Common myeloid progenitor, CD34-positive (primary cell): ENCODE measurements around the gene CD74.
A peak's percentile ranks its signal among the peaks of the same experiment; 100 is the strongest.

Experiments
- CTCF ChIA-PET: fragments of 350-600 bp; sonication (Branson Sonifier 250); formaldehyde crosslinking; loops from one replicate; lab custom pipeline; 2021; ENCODE audit warnings: antibody characterized with exemption; lab: Charles Lee
- POLR2A ChIA-PET: fragments of 350-600 bp; sonication (Branson Sonifier 250); formaldehyde crosslinking; loops from one replicate; lab custom pipeline; 2021; ENCODE audit warnings: antibody characterized with exemption; lab: Charles Lee
- DNase-seq, 3 donors: peaks; one replicate each; pipeline versions ENCODE4 v3.0.0 to v3.0.0-alpha.2; 2013
- H3K27ac ChIP-seq, 2 experiments: 1 replicate in 1 of 2; 2 replicates in 1 of 2; pipeline ENCODE4 v1.7.0; 2013; ENCODE audit warnings: inconsistent platforms in 2 of 2, low read length in 2 of 2, mild to moderate bottlenecking in 2 of 2, low read depth in 1 of 2, moderate library complexity in 1 of 2; ENCODE audit not compliant: severe bottlenecking in 2 of 2, insufficient read depth in 1 of 2, poor library complexity in 1 of 2
- H3K27me3 ChIP-seq, 5 experiments: replicated peaks in 2 of 5; 1 replicate in 3 of 5; 2 replicates in 2 of 5; pipeline versions ENCODE4 v1.6.1 to v1.7.0; 2013; ENCODE audit warnings: low read length in 4 of 5, mild to moderate bottlenecking in 2 of 5, moderate library complexity in 2 of 5, inconsistent platforms in 1 of 5; ENCODE audit not compliant: insufficient read depth in 5 of 5, control insufficient read depth in 4 of 5
- H3K36me3 ChIP-seq, 4 experiments: 1 replicate in 2 of 4; 2 replicates in 2 of 4; pipeline versions ENCODE4 v1.6.1 to v1.7.0; 2013; ENCODE audit warnings: low read length in 3 of 4, control low read depth in 1 of 4, mild to moderate bottlenecking in 1 of 4; ENCODE audit not compliant: control insufficient read depth in 4 of 4, insufficient read depth in 4 of 4
- H3K4me1 ChIP-seq, 4 experiments: 1 replicate in 3 of 4; 2 replicates in 1 of 4; pipeline versions ENCODE4 v1.6.1 to v1.7.1; 2013; ENCODE audit warnings: low read length in 3 of 4, mild to moderate bottlenecking in 3 of 4, control low read depth in 1 of 4, inconsistent platforms in 1 of 4, moderate library complexity in 1 of 4; ENCODE audit not compliant: control insufficient read depth in 4 of 4, insufficient read depth in 4 of 4; ENCODE audit errors: control extremely low read depth in 1 of 4
- H3K4me3 ChIP-seq, 7 experiments: 1 replicate in 4 of 7; 2 replicates in 3 of 7; pipeline versions ENCODE4 v1.5.1 to v1.7.0; 2013; ENCODE audit warnings: mild to moderate bottlenecking in 7 of 7, low read length in 6 of 7, moderate library complexity in 6 of 7, inconsistent platforms in 2 of 7, low read depth in 2 of 7, control low read depth in 1 of 7; ENCODE audit not compliant: insufficient read depth in 4 of 7, control insufficient read depth in 1 of 7; ENCODE audit errors: extremely low read depth in 1 of 7
- H3K9me3 ChIP-seq, 5 experiments: 1 replicate in 4 of 5; 2 replicates in 1 of 5; pipeline versions ENCODE4 v1.6.1 to v1.7.1; 2013; ENCODE audit warnings: low read length in 4 of 5, mild to moderate bottlenecking in 2 of 5, inconsistent platforms in 1 of 5, low read depth in 1 of 5, moderate library complexity in 1 of 5; ENCODE audit not compliant: control insufficient read depth in 4 of 5, insufficient read depth in 2 of 5; ENCODE audit errors: control extremely low read depth in 1 of 5
- WGBS: methylation state at CpG from one replicate; pipeline ENCODE4 v1.1.5; 2013; ENCODE audit not compliant: insufficient coverage; 5-methylcytosine and 5-hydroxymethylcytosine counted together

The CD74 gene

GRCh38 chr5:150392680-150393079 lies 20.0 kb downstream of the CD74 start:
- peaks cover 12 to 92% (median 74%) of the 10 kb centered on the region in 4 experiments for H3K36me3 ChIP-seq
- no peaks in the 10 kb centered on the region for H3K27me3 ChIP-seq
- peak in 2 of 3 donors; percentile 36 to 38 for DNase-seq
- CTCF ChIA-PET = interaction anchor here (1.2 to 11.0 kb wide), 3 partner anchors 12 to 43 kb away, joined by 3 to 165 read pairs (median 4); no protein-coding TSS in a partner anchor
- H3K27ac ChIP-seq = no peak overlapping the region
- H3K4me1 ChIP-seq = no peaks in the 10 kb centered on the region
- no peaks in the 10 kb centered on the region for H3K9me3 ChIP-seq
- POLR2A ChIA-PET = no interaction called here
- H3K4me3 ChIP-seq = no peak overlapping the region
- WGBS = 97% methylated on average over 5 of the region's 7 CpGs

- POLR2A ChIA-PET = no interaction called here
- no peaks in the 10 kb centered on the region for H3K4me1 ChIP-seq
- CTCF ChIA-PET = interaction anchor here (1.2 to 11.0 kb wide), 5 partner anchors 10 to 44 kb away, joined by 3 to 165 read pairs (median 4); no protein-coding TSS in a partner anchor
- no peaks in the 10 kb centered on the region for H3K9me3 ChIP-seq
- peak in 2 of 3 donors; percentile 25 to 37 for DNase-seq
- H3K4me3 ChIP-seq = no peak overlapping the region
- H3K27me3 ChIP-seq = no peaks in the 10 kb centered on the region
- H3K27ac ChIP-seq = no peak overlapping the region
- 92% methylated on average over 1 of the region's 3 CpGs for WGBS
- peaks cover 12 to 93% (median 77%) of the 10 kb centered on the region in 4 experiments for H3K36me3 ChIP-seq
Observed at GRCh38 chr5:150391986-150392385, 20.7 kb downstream of the CD74 start.

- 98% methylated on average over 11 of the region's 13 CpGs for WGBS
- H3K36me3 ChIP-seq = peaks cover 15 to 93% (median 76%) of the 10 kb centered on the region in 4 experiments
- no peak overlapping the region for H3K4me3 ChIP-seq
- CTCF ChIA-PET = interaction anchor here (1.2 to 11.0 kb wide), 8 partner anchors 8 to 45 kb away, joined by 3 to 165 read pairs (median 4); no protein-coding TSS in a partner anchor
- no peaks in the 10 kb centered on the region for H3K27me3 ChIP-seq
- POLR2A ChIA-PET = interaction anchor here (0.5 to 0.8 kb wide), 2 partner anchors 10 to 1640 kb away, joined by 3 read pairs; no protein-coding TSS in a partner anchor
- no peak overlapping the region for H3K27ac ChIP-seq
- H3K4me1 ChIP-seq = peaks cover 0 to 6% (median 2%) of the 10 kb centered on the region in 4 experiments
- H3K9me3 ChIP-seq = no peaks in the 10 kb centered on the region
- peak in 2 of 3 donors; percentile 23 to 42 for DNase-seq
Observed at GRCh38 chr5:150391064-150391834, 21.5 kb downstream of the CD74 start.

- no peaks in the 10 kb centered on the region for H3K27me3 ChIP-seq
- H3K9me3 ChIP-seq = no peaks in the 10 kb centered on the region
- ChIA-PET CTCF (interaction anchor here (0.7 to 2.4 kb wide), 4 partner anchors 10 to 47 kb away, joined by 3 to 11 read pairs (median 4); no protein-coding TSS in a partner anchor), POLR2A (interaction anchor here (0.6 kb wide), 1 partner anchor 100 kb away, joined by 3 read pairs; no protein-coding TSS in a partner anchor)
- WGBS = 93% methylated on average over 12 of the region's 13 CpGs
- H3K4me1 ChIP-seq = peaks cover 0 to 7% (median 2%) of the 10 kb centered on the region in 4 experiments
- no peak overlapping the region for H3K4me3 ChIP-seq
- peaks cover 15 to 94% (median 82%) of the 10 kb centered on the region in 4 experiments for H3K36me3 ChIP-seq
- no peak overlapping the region for H3K27ac ChIP-seq
- peak in 2 of 3 donors; percentile 59 to 62 for DNase-seq
Observed at GRCh38 chr5:150389531-150390266, 23.0 kb downstream of the CD74 start.

GRCh38 chr5:150386024-150386855 lies 26.5 kb downstream of the CD74 start:
- CTCF ChIA-PET = interaction anchor here (0.6 to 4.2 kb wide), 7 partner anchors 12 to 163 kb away, joined by 3 to 39 read pairs (median 3); no protein-coding TSS in a partner anchor
- peaks cover 0 to 7% (median 2%) of the 10 kb centered on the region in 4 experiments for H3K4me1 ChIP-seq
- no peaks in the 10 kb centered on the region for H3K9me3 ChIP-seq
- no peak overlapping the region for H3K27ac ChIP-seq
- WGBS = 51% methylated on average over 5 of the region's 15 CpGs
- no peaks in the 10 kb centered on the region for H3K27me3 ChIP-seq
- DNase-seq = peak in 2 of 3 donors; percentile 26 to 35
- no peak overlapping the region for H3K4me3 ChIP-seq
- H3K36me3 ChIP-seq = peaks cover 21 to 95% (median 80%) of the 10 kb centered on the region in 4 experiments
- POLR2A ChIA-PET = interaction anchor here (0.6 to 0.9 kb wide), 2 partner anchors 8 to 25 kb away, joined by 3 to 4 read pairs; no protein-coding TSS in a partner anchor

- Histone ChIP-seq H3K9me3 (no peaks in the 10 kb centered on the region), H3K27me3 (no peaks in the 10 kb centered on the region), H3K27ac (no peak overlapping the region), H3K4me1 (peaks cover 0 to 7% (median 2%) of the 10 kb centered on the region in 4 experiments), H3K4me3 (no peak overlapping the region), H3K36me3 (peaks cover 22 to 95% (median 79%) of the 10 kb centered on the region in 4 experiments)
- ChIA-PET CTCF (interaction anchor here (1.3 to 4.2 kb wide), 2 partner anchors 13 to 36 kb away, joined by 3 to 39 read pairs; no protein-coding TSS in a partner anchor), POLR2A (no interaction called here)
- DNase-seq = no peak
- WGBS = 100% methylated on average over 1 of the region's 5 CpGs
Observed at GRCh38 chr5:150384701-150385100, 28.0 kb downstream of the CD74 start.
